GM18907 (cell line): ENCODE measurements around the gene KCNJ10.
"Not testable (repeated sequence)": the region's sequence is repeated elsewhere in the genome, so short reads cannot be mapped to it uniquely, and the experiment has no call there.

Source experiments
- ATAC-seq: cut with Tn5 transposase; IDR thresholded peaks from one replicate; pipeline ENCODE4 v1.9.1; 2021; ENCODE audit warnings: mild to moderate bottlenecking, moderate library complexity; ENCODE audit not compliant: unreplicated experiment

The KCNJ10 gene

GRCh38 chr1:160062230-160062532 lies 7.8 kb downstream of the KCNJ10 start:
- no peak for ATAC-seq

- ATAC-seq, result no peak
Observed at GRCh38 chr1:160061369-160062229, 8.4 kb downstream of the KCNJ10 start.

DNA sequence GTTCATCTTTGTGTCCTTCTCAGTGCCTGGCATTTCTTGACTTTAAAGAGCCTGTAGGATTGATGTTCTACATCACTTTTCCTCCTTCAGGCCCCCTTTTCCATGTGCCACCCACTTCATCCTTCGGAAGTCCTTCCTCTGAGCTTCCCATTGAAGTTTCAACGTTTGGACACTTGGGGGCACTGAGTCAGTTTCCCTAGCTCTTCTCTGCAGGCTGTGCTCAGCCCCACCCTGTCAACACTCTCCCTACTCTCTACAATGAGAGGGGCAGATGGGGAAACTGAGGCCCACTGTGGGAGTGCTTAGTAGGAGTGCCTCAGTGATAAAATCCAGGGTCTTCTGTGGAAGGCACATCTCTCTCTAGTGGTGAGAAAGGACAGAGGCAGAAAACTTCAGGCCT lies 11.9 kb downstream of the KCNJ10 start:
- no peak for ATAC-seq

DNA sequence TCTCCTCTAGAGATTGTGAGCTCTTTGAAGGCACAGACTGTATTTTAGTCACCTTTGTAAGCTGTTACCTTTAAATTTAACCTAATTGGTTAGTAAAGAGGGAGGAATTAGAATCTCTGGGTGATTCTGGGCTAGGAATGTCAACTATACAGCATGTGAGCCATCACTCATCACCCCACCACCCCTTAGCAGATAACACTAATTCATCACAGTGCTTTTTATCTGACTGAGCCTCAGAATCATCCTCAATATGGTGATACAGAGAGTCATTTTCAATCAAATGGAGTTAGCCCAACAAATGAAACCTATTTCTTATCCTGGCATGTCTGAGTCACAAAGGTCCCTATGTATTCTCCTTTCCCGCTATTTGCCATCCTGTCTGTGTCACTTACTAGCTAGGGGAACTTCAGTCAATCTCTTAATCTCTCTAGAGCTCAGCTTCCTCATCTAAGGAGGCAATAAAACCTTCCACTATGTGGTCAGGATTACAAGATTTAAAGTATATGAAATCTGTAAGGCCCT lies 13.3 kb downstream of the KCNJ10 start:
- ATAC-seq, result no peak

- no peak for ATAC-seq
Observed at GRCh38 chr1:160053548-160054365, 16.2 kb downstream of the KCNJ10 start.

DNA sequence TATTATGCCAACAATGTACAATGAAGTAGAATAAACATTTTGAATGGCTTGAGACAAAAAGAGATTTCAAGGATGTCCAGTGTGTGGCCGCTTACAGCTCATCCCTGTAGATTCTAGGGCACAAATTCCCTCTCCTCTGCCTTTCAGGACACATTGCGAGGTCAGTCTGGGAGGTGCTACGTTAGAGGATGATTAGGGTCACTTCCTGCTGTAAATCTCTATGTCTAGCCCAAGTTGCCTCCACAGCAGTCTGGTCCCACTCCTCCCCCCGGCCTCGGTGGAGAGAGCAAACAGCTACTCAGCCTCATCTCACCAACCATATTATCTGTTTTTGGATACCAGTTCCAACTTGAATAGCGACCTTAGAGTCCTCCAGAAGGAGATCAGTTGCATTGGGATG lies 17.0 kb downstream of the KCNJ10 start:
- ATAC-seq, result no peak

DNA sequence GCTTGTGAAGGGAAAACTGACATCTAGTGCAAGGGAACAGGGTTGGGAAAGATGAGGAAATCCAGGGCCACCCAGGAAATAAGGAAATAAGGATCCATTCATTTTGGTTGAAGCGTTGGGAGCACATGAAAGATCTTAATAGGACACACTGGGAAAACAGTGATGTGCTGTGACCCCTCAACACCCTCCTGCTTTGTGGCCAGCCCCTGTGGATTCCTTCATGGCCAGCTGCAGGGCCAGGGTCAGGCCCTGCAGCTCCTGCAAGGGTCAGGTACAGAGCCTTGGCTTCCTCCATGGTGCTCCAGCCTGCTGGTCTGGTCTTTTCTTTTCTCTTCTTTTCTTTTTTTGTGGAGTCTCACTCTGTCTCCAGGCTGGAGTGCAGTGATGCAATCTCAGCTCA lies 19.3 kb downstream of the KCNJ10 start:
- no peak for ATAC-seq

GRCh38 chr1:160050182-160050581 lies 19.8 kb downstream of the KCNJ10 start:
- ATAC-seq, result not testable (repeated sequence)

DNA sequence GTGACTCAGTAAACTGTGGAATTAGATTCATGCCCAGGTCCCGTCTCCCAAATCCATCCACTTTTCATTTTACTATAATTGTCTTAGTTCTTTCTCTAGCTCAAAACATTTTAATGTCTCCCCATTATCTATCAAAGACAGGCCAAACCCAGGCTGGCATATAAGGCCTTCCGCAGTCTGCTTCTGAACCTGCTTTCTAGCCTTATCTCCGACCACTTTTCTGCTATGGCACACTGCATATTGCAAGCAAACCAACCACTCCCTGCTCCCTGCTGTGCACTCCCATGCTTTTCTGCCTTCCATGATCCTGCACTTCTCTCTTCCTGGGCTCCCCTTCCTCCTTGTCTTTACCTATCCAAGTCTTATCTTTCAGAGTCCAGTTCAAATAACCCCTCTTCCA lies 20.9 kb downstream of the KCNJ10 start:
- ATAC-seq, result no peak

GRCh38 chr1:160048335-160048734 lies 21.6 kb downstream of the KCNJ10 start:
- ATAC-seq, result no peak

- ATAC-seq, result peak; percentile 44
Observed at GRCh38 chr1:160047111-160047991, 22.6 kb downstream of the KCNJ10 start.

DNA sequence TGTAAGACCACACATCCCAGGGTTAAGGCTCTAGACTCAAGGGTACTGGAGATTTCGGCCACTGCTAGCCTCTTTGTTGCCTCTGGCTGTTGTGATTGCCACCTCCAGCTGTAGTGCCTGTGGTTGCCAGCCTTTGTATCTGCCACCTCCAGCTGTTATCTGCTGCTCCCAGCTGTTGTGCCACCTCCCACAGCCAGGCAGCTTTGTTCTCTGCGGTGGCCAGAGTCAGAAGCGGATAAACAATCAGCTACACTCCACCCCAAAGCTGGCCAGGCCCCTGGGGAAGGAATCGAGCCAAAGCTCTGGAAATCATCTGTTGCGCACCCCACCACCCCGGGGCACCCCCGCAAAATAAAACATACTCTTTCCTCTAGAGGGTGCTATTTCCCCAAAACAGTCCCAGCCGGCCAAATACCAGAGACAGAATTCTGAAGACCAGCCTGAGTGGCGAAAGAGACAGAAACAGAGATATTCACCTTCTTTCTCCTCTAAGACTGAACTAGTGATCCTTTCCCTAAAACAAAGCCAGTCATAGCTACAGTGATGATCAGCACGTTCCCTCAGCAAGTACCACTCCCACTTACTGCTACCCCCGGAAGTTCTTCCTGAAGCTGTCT lies 23.4 kb downstream of the KCNJ10 start:
- ATAC-seq, result peak; percentile 74

GRCh38 chr1:160045653-160046052 lies 24.3 kb downstream of the KCNJ10 start:
- no peak for ATAC-seq

DNA sequence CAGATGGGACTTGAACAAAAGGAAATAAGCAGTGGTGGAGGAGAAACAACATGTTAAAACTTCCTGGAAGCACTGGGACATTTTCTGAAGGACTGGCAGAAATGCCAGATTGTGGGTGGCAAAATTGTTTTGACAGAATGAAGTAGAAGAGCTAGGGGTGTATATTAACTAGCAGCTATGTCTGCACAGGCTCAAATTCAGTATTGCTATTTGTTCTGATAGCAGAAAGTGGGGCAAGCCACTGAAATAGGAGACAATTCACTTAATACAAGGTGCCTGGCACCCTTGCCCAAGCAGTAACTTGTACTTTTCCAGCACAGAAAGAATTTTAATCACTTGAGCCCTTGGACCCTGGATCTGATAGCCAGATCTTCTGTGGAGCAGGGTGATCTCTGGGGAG lies 26.4 kb downstream of the KCNJ10 start:
- ATAC-seq, result no peak

GRCh38 chr1:160040476-160040875 lies 29.5 kb downstream of the KCNJ10 start:
- no peak for ATAC-seq

GRCh38 chr1:160032165-160032820 lies 37.7 kb downstream of the KCNJ10 start:
- ATAC-seq, result no peak

DNA sequence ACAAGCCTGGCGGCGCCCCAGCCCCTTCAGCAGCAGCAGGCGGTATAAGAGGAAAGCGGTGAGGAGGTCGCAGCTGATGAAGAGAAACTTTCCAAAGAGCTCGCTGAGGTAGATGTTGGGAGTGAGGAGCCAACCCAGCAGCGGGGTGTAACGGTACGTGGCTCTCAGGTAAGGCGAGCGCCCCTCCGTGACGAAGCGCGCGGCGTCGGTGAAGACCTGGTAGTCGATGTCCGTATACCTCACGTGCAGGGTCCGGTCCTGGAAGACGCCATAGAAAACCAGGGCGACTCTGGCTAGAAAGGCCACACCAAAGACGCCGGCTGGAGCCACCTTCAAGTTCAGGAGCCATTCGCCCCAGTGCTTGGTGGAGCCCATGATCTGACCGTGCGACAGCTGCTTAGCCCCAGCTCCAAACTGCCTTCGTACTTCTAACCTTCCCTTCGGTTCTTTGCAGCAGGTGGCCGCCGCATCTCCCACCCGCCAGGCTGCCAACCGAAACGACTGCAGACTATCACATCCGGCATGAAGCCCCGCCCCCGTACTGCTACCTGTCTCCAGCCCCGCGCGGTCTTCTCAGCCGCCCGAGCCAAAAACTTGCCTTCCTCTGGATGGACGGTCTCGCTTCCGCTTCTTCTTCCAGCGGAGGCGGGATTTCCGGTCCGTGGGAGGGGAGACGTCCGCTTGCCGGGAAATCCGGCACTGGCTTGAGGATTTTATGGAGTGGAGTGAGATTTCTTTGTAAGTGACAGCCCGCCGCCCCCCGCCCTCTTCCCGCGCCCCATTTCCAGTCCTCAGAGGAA lies 38.4 kb downstream of the KCNJ10 start, which contains the start of gene PIGM:
Gene PIGM, minus strand, starts transcription at position 626 of the 800 bp plus-strand sequence. Its CDS starts 251 bp downstream, at position 375.
- ATAC-seq, result peak; percentile 98

DNA sequence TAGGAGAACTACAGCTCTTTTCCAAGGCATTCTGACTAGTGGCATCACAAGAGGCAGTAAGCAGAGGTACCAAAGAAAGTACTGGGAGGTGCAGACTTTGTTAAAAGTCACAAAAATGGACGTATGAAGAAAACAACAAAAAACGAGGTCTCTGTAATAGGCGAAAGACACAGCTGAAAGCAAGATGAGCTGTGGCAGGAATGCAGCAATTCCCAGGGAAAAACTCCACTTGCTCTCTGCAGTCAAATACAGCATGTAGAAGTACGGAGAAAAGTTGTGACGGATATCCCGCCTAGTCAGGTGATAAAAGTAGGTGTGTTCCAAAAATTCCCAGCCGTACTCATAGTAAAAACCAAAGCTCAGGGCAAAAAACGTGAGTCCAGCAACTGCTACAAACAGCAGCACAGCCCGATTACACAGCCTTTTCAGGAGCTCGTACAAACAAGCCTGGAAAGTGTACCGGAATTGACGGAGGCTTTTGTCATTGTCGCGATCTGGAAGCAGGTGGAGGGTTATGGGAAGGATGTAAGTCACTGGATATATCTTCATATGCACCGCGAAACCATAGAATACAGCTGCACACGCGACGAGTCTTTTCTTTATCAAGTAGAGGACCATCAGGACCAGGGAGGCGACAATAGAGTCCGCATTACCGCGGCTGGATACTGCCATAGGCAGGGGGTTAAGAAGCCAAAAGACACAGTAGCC lies 39.1 kb downstream of the KCNJ10 start:
- ATAC-seq, result peak; percentile 31
